LoVo (cell line): ENCODE results near the gene SLC16A7.

Source experiments
- DNase-seq: peaks from one replicate; pipeline ENCODE4 v3.0.0-alpha.2; 2016; ENCODE audit warnings: low spot score

SLC16A7 gene

GRCh38 chr12:59668674-59669073, 72.8 kb downstream of the SLC16A7 start:
- DNase-seq, result no peak

- DNase-seq, result no peak
These were observed 76.4 kb downstream of the SLC16A7 start for GRCh38 chr12:59672273-59672672.

GRCh38 chr12:59675461-59675860, 79.6 kb downstream of the SLC16A7 start:
- no peak for DNase-seq

GRCh38 chr12:59677857-59678256, 82.0 kb downstream of the SLC16A7 start:
- no peak for DNase-seq

GRCh38 chr12:59678759-59679411, 83.1 kb downstream of the SLC16A7 start:
- DNase-seq, result no peak

- no peak for DNase-seq
These were observed 93.9 kb downstream of the SLC16A7 start for GRCh38 chr12:59689776-59690175.

GRCh38 chr12:59695379-59695778, 99.5 kb downstream of the SLC16A7 start:
- DNase-seq, result no peak

- DNase-seq, result no peak
These were observed 102.8 kb downstream of the SLC16A7 start for GRCh38 chr12:59698600-59698999.

GRCh38 chr12:59699421-59700152, 103.8 kb downstream of the SLC16A7 start:
- DNase-seq, result no peak

- no peak for DNase-seq
These were observed 104.3 kb downstream of the SLC16A7 start for GRCh38 chr12:59700153-59700450.

- DNase-seq, result no peak
These were observed 112.2 kb downstream of the SLC16A7 start for GRCh38 chr12:59708064-59708463.

GRCh38 chr12:59708484-59708883, 112.7 kb downstream of the SLC16A7 start:
- DNase-seq, result no peak

GRCh38 chr12:59710004-59710628, 114.3 kb downstream of the SLC16A7 start:
- DNase-seq, result no peak

- DNase-seq, result no peak
These were observed 115.1 kb downstream of the SLC16A7 start for GRCh38 chr12:59710964-59711363.

GRCh38 chr12:59715434-59715833, 119.6 kb downstream of the SLC16A7 start:
- no peak for DNase-seq

- no peak for DNase-seq
These were observed 120.2 kb downstream of the SLC16A7 start for GRCh38 chr12:59716043-59716442.

- DNase-seq, result no peak
These were observed 121.6 kb downstream of the SLC16A7 start for GRCh38 chr12:59717436-59717835.

- no peak for DNase-seq
These were observed 123.9 kb downstream of the SLC16A7 start for GRCh38 chr12:59719701-59720100.

GRCh38 chr12:59723520-59723919, 127.7 kb downstream of the SLC16A7 start:
- DNase-seq, result no peak

- no peak for DNase-seq
These were observed 128.3 kb downstream of the SLC16A7 start for GRCh38 chr12:59724011-59724695.

- DNase-seq, result no peak
These were observed 137.4 kb downstream of the SLC16A7 start for GRCh38 chr12:59733200-59733599.

GRCh38 chr12:59734371-59734770, 138.5 kb downstream of the SLC16A7 start:
- DNase-seq, result no peak

GRCh38 chr12:59735231-59735630, 139.4 kb downstream of the SLC16A7 start:
- DNase-seq, result no peak
